AG08395 (cell line): ENCODE data around the gene SPATA31A5.
"Not testable (repeated sequence)": the region's sequence is repeated elsewhere in the genome, so short reads cannot be mapped to it uniquely, and the experiment has no call there.

Experiments used
- DNase-seq: peaks from one replicate; pipeline ENCODE4 v3.0.0; 2012; ENCODE audit warnings: mixed read lengths, low spot score

Gene SPATA31A5

DNA sequence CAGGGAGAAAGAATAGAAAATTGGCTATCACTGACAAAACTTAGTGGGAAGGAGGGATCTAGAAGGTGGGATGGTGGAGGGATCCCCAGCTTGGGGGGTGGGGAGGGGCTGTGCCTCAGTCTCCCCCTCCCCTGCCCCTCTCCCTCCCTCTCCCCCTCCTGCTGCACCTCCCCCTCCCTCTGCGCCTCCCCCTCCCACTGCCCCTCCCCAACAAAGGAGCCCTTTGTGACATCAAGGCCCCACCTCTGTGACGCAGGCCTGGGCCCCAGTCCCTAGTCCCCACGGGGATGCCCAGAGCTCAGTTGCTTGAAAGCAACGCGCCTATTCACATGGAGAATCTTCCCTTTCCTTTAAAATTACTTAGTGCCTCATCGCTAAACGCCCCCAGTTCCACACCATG, at the start of gene SPATA31A5:
Gene SPATA31A5 (plus strand): TSS at position 301 of the 400 bp plus-strand sequence. CDS start 29 bp downstream, at position 330.
- DNase-seq = not testable (repeated sequence)

DNA sequence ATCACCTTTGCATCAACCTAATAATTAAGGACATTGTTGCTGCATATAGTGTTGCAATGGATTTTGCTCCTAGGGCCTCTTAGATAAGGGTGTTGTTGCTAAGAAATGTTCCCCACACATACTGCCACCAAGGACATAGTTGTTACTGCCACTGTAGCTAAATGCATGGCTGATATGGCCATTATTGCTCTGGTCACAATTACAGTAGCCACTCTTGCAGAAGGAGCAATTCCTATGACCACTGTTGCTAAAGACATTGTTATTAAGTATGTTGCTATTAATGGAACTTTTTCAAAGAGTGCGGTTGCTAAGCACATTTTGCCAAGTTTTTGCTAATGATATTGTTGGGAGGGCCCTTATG, 48.8 kb downstream of the SPATA31A5 start:
- not testable (repeated sequence) for DNase-seq

DNA sequence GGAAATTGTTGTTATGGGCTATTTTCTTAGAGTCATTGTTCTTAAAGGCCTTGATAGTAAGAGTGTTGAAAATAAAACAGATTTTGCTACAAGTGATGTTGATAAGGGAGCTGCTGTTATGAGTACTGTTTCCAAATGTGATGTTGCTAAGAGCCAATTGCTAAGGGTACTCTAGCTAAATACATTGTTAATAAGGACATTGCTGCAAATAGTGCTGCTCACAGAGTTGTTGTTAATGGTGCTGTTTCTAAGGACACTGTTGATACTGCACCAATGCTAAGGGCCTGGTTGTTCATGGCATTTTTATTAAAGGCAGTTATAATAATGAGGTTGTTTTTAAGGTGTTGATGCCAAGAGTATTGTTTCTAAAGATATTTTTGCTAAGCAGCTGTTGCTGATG, 52.2 kb downstream of the SPATA31A5 start:
- not testable (repeated sequence) for DNase-seq
